ENCODE data around the gene MOK.
A peak's percentile ranks its signal among the peaks of the same experiment; 100 is the strongest.

GRCh38 chr14:102316743-102317563 is 12.0 kb upstream of the MOK start:
- TF ChIP-seq POLR2A (IDR thresholded peaks at IDR 0.05) (no peak), POLR2AphosphoS5 (IDR thresholded peaks at IDR 0.05) (peak in 2 of 3 donors; percentile 64 to 98)
- TF ChIP-seq, protein P1, sequence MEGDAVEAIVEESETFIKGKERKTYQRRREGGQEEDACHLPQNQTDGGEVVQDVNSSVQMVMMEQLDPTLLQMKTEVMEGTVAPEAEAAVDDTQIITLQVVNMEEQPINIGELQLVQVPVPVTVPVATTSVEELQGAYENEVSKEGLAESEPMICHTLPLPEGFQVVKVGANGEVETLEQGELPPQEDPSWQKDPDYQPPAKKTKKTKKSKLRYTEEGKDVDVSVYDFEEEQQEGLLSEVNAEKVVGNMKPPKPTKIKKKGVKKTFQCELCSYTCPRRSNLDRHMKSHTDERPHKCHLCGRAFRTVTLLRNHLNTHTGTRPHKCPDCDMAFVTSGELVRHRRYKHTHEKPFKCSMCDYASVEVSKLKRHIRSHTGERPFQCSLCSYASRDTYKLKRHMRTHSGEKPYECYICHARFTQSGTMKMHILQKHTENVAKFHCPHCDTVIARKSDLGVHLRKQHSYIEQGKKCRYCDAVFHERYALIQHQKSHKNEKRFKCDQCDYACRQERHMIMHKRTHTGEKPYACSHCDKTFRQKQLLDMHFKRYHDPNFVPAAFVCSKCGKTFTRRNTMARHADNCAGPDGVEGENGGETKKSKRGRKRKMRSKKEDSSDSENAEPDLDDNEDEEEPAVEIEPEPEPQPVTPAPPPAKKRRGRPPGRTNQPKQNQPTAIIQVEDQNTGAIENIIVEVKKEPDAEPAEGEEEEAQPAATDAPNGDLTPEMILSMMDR (IDR thresholded peaks at IDR 0.05), result peak; percentile 69 to 85
